ENCODE data around the gene NDUFB6. TPM values are rescaled to one million over a fixed set of nuclear protein-coding genes. Genes with fewer than 3 reads are reported as not detected.
"Not testable (repeated sequence)": the region's sequence is repeated elsewhere in the genome, so short reads cannot be mapped to it uniquely, and the experiment has no call there.

The NDUFB6 gene
- polyA plus RNA-seq, 2 of the 4 experiments (the other 2 are of a cell fraction) = 91.0 to 158 TPM

DNA sequence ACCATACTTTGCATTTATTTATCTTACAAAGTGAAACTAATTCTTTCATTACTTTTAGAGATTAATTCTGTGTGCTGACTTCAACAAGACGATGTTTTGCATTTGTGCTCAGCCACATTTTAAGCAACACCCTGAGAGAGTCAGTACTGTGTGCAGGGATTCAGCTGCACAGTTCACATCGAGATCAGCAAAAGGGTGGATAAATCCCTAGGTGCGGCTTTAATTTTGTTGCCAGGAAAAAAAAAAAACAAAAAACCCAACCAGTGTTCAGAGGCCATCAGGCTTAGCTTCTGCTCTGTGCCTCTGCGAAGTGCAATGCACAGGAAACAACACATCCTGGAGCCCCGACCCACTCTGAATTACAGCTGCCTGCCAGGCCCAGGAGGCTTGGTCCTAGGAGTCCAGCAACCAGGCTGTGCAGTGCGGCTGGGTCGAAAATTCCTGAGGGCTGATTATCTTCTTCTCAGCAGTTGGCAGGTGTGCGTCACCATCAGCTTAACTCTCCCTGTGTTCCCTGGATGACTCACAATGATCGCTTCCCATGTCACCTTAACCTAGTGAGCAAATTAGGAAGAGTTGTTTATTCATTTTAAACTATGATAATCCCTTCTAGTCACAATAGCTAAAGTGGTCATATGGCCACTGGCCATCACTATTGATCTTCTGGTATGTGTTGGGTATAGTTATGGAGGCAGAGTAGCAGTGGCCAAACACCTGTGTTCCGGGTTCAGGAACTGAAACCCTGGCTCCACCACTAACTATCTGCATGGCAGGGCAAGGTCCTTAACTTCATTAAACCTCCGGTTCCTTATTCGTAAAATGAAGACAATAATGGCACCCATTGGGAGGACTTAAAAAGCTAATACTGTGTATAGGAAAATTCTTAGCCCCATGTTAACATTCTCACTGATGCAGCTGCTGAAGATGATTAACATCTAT, 31.2 kb upstream of the NDUFB6 start:
- CTCF ChIA-PET = interaction anchor here (0.7 to 8.8 kb wide), 6 partner anchors 15 to 102 kb away, joined by 3 to 52 read pairs (median 4); no protein-coding TSS in a partner anchor
- Histone ChIP-seq H3K27ac (peak overlapping the region in 1 of 2 experiments; percentile 21; a peak in 1 of 6 replicates), H3K4me3 (no peak overlapping the region), H3K4me2 (peak overlapping the region; percentile 43; the same call in 1 of the 3 replicates), H3K4me1 (no peaks in the 10 kb centered on the region), H3K9me3 (peaks cover 15% of the 10 kb centered on the region; the same call in 2 of the 3 replicates)
- WGBS (ENCODE audit: missing lambda C conversion rate) = 43% methylated on average over 12 of the region's 12 CpGs
- DNase-seq (ENCODE audit: low read depth in 1 of 2, low spot score in 1 of 2) (peak; percentile 41 to 42), FAIRE-seq (no peak), ATAC-seq (peak; percentile 80 to 81; a peak in 4 of 6 replicates)
- POLR2A ChIA-PET = no interaction called here
- TF ChIP-seq, protein P1, sequence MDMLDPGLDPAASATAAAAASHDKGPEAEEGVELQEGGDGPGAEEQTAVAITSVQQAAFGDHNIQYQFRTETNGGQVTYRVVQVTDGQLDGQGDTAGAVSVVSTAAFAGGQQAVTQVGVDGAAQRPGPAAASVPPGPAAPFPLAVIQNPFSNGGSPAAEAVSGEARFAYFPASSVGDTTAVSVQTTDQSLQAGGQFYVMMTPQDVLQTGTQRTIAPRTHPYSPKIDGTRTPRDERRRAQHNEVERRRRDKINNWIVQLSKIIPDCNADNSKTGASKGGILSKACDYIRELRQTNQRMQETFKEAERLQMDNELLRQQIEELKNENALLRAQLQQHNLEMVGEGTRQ (IDR thresholded peaks at IDR 0.05) = no peak
- TF ChIP-seq FOSL2 (IDR thresholded peaks at IDR 0.05) (no peak), FOSL2 (CRISPR knock-in tag; IDR thresholded peaks at IDR 0.05) (peak; percentile 39)

DNA sequence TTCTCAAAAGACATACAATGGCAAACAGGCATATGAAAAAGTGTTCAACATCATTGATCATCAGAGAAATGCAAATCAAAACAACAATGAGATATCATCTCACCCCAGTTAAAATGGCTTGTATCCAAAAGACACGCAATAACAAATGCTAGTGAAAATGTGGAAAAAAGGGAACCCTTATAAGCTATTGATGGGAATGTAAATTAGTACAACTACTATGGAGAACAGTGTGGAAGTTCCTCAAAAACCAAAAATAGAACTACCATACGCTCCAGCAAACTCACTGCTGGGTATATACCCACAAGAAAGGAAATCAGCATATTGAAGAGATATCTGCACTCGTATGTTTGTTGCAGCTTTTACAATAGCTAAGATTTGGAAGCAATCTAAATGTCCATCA, 26.1 kb upstream of the NDUFB6 start:
- FAIRE-seq, ATAC-seq: not testable (repeated sequence)

DNA sequence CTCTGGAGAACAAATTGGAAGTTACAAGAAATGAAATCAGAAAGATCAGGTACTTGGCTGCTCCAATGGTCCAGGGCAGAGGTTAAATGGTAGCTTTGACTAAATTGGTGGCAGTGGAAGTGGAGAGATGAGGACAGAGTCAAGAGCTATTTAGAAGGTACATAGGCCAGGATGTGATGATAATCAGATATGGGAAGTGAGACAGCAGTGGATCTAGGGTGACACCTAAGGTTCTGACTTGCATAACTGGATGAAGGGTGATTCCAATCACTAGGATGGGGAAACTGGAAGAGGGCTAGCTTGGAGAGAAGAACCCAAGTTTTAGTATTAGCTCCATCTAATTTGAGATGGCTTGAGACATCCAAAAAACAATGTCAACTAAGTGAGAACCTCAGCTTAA, 24.0 kb upstream of the NDUFB6 start:
- FAIRE-seq = no peak
- Histone ChIP-seq H3K4me1 (no peaks in the 10 kb centered on the region), H3K27ac (no peak overlapping the region), H3K4me2 (no peak overlapping the region), H3K9me3 (no peaks in the 10 kb centered on the region; the same call in 2 of the 3 replicates), H3K4me3 (no peak overlapping the region)
- TF ChIP-seq RCOR1 (IDR thresholded peaks at IDR 0.05; ENCODE audit: low read depth, low read length) (no peak), ZC3H11A (IDR thresholded peaks at IDR 0.05) (no peak), CEBPB (IDR thresholded peaks at IDR 0.05) (no peak), GATA3 (IDR thresholded peaks at IDR 0.05; ENCODE audit: borderline replicate concordance) (no peak), JUNB (IDR thresholded peaks at IDR 0.05) (no peak), HEYL (CRISPR knock-in tag; IDR thresholded peaks at IDR 0.05) (no peak), HDAC2 (IDR thresholded peaks at IDR 0.05) (no peak), KDM1A (IDR thresholded peaks at IDR 0.05; ENCODE audit: low read depth) (no peak), FOSL2 (IDR thresholded peaks at IDR 0.05) (no peak), FOSL2 (CRISPR knock-in tag; IDR thresholded peaks at IDR 0.05) (no peak), HOXB5 (CRISPR knock-in tag; IDR thresholded peaks at IDR 0.05) (no peak), RFX5 (IDR thresholded peaks at IDR 0.05) (no peak), MAZ (IDR thresholded peaks at IDR 0.05; ENCODE audit: borderline replicate concordance, low read depth, low read length) (no peak), ZSCAN20 (CRISPR knock-in tag; IDR thresholded peaks at IDR 0.05) (no peak), ZFP36 (IDR thresholded peaks at IDR 0.05; ENCODE audit: borderline replicate concordance, partially characterized antibody) (no peak), RNF2 (IDR thresholded peaks at IDR 0.05; ENCODE audit: borderline replicate concordance, low read depth) (no peak)
- TF ChIP-seq, protein P2, sequence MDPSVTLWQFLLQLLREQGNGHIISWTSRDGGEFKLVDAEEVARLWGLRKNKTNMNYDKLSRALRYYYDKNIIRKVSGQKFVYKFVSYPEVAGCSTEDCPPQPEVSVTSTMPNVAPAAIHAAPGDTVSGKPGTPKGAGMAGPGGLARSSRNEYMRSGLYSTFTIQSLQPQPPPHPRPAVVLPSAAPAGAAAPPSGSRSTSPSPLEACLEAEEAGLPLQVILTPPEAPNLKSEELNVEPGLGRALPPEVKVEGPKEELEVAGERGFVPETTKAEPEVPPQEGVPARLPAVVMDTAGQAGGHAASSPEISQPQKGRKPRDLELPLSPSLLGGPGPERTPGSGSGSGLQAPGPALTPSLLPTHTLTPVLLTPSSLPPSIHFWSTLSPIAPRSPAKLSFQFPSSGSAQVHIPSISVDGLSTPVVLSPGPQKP (IDR thresholded peaks at IDR 0.05; ENCODE audit: low read depth, low read length) = no peak
- TF ChIP-seq, protein P3, sequence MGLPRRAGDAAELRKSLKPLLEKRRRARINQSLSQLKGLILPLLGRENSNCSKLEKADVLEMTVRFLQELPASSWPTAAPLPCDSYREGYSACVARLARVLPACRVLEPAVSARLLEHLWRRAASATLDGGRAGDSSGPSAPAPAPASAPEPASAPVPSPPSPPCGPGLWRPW (IDR thresholded peaks at IDR 0.05) = no peak
- TF ChIP-seq, protein P4, sequence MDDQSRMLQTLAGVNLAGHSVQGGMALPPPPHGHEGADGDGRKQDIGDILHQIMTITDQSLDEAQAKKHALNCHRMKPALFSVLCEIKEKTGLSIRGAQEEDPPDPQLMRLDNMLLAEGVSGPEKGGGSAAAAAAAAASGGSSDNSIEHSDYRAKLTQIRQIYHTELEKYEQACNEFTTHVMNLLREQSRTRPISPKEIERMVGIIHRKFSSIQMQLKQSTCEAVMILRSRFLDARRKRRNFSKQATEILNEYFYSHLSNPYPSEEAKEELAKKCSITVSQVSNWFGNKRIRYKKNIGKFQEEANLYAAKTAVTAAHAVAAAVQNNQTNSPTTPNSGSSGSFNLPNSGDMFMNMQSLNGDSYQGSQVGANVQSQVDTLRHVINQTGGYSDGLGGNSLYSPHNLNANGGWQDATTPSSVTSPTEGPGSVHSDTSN (IDR thresholded peaks at IDR 0.05) = no peak
- TF ChIP-seq, protein P5, sequence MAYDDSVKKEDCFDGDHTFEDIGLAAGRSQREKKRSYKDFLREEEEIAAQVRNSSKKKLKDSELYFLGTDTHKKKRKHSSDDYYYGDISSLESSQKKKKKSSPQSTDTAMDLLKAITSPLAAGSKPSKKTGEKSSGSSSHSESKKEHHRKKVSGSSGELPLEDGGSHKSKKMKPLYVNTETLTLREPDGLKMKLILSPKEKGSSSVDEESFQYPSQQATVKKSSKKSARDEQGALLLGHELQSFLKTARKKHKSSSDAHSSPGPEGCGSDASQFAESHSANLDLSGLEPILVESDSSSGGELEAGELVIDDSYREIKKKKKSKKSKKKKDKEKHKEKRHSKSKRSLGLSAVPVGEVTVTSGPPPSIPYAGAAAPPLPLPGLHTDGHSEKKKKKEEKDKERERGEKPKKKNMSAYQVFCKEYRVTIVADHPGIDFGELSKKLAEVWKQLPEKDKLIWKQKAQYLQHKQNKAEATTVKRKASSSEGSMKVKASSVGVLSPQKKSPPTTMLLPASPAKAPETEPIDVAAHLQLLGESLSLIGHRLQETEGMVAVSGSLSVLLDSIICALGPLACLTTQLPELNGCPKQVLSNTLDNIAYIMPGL (CRISPR knock-in tag; IDR thresholded peaks at IDR 0.05; ENCODE audit: borderline replicate concordance) = no peak
- TF ChIP-seq, protein P6, sequence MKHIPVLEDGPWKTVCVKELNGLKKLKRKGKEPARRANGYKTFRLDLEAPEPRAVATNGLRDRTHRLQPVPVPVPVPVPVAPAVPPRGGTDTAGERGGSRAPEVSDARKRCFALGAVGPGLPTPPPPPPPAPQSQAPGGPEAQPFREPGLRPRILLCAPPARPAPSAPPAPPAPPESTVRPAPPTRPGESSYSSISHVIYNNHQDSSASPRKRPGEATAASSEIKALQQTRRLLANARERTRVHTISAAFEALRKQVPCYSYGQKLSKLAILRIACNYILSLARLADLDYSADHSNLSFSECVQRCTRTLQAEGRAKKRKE (CRISPR knock-in tag; IDR thresholded peaks at IDR 0.05; ENCODE audit: low read depth) = no peak
- ChIA-PET CTCF (interaction anchor here (0.8 to 1.5 kb wide), 3 partner anchors 8 to 17 kb away, joined by 3 to 8 read pairs (median 6); no protein-coding TSS in a partner anchor), POLR2A (no interaction called here)
- DNase-seq (ENCODE audit: low read depth in 1 of 2, low spot score in 1 of 2) = no peak
- ATAC-seq = no peak

More for the DNA sequence above, 26.1 kb upstream of the NDUFB6 start:
- H3K27ac ChIP-seq; POLR2A ChIA-PET; H3K4me2 ChIP-seq; H3K4me3 ChIP-seq; DNase-seq (ENCODE audit: low read depth in 1 of 2, low spot score in 1 of 2); H3K9me3 ChIP-seq; H3K4me1 ChIP-seq: not testable (repeated sequence)
- CTCF ChIA-PET = interaction anchor here (0.8 to 1.4 kb wide), 2 partner anchors 11 to 19 kb away, joined by 3 to 4 read pairs; no protein-coding TSS in a partner anchor
- 35% methylated on average over 3 of the region's 3 CpGs for WGBS (ENCODE audit: missing lambda C conversion rate)

Measured in A549 (cell line).